Cardiac muscle cell (in vitro differentiated cells and primary cell): ENCODE data around the gene LRTM2. TPM values are rescaled to one million over a fixed set of nuclear protein-coding genes. Genes with fewer than 3 reads are reported as not detected.

Source experiments
- DNase-seq, 2 donors: peaks; one replicate each; pipeline versions ENCODE4 v3.0.0 to v3.0.0-alpha.2; 2010 to 2017; ENCODE audit warnings: low read depth in 1 of 2, low spot score in 1 of 2
- H3K27ac ChIP-seq: fragments of 200-600 bp; sonication (generic); 2 replicates; pipeline ENCODE4 v1.5.1; 2016
- H3K27me3 ChIP-seq: fragments of 200-600 bp; sonication (generic); 2 replicates; pipeline ENCODE4 v1.6.0; 2016; ENCODE audit warnings: control low read depth
- H3K36me3 ChIP-seq: fragments of 200-600 bp; sonication (generic); 2 replicates; pipeline ENCODE4 v1.5.1; 2016; ENCODE audit warnings: control low read depth
- H3K4me1 ChIP-seq: fragments of 200-600 bp; sonication (generic); 2 replicates; pipeline ENCODE4 v1.8.1; 2017; ENCODE audit warnings: low read depth, mild to moderate bottlenecking, mixed run types
- H3K4me3 ChIP-seq: fragments of 200-600 bp; sonication (generic); 2 replicates; pipeline ENCODE4 v1.5.1; 2016; ENCODE audit warnings: mild to moderate bottlenecking
- H3K9me3 ChIP-seq: fragments of 200-600 bp; sonication (generic); 2 replicates; pipeline ENCODE4 v1.5.1; 2017; ENCODE audit warnings: low read depth, mild to moderate bottlenecking, control low read depth
- CTCF ChIP-seq: IDR thresholded peaks from 2 replicates; pipeline ENCODE4 v1.5.1; 2012; ENCODE audit warnings: low read depth, mild to moderate bottlenecking, low read length
- polyA plus RNA-seq: library from polyadenylated mRNA; unstranded; fragments of >200 nt; fragmentation: Nextera tagmentation; extraction: Ambion mirVana; gene quantifications from 2 replicates; pipeline ENCODE4 v1.2.1, GENCODE V29; 2016
- total RNA-seq: library from RNA; depleted of rRNA; stranded (reverse); fragments of >200 nt; gene quantifications from 2 replicates; pipeline ENCODE4 v1.2.3, GENCODE V29; 2016

LRTM2 gene
- total and polyA plus RNA-seq, 2 experiments from 2014 or later = not detected

GRCh38 chr12:1791104-1791841 lies 29.1 kb upstream of the LRTM2 start:
- Histone ChIP-seq H3K4me1 (no peaks in the 10 kb centered on the region), H3K27ac (no peak overlapping the region), H3K9me3 (no peaks in the 10 kb centered on the region), H3K27me3 (no peaks in the 10 kb centered on the region), H3K36me3 (no peaks in the 10 kb centered on the region), H3K4me3 (no peak overlapping the region)
- peak; percentile 86 for TF ChIP-seq CTCF
- peak; percentile 78 to 79 for DNase-seq

GRCh38 chr12:1792406-1792805 lies 28.0 kb upstream of the LRTM2 start:
- TF ChIP-seq CTCF = no peak
- H3K27me3 ChIP-seq = no peaks in the 10 kb centered on the region
- H3K4me1 ChIP-seq = no peaks in the 10 kb centered on the region
- H3K4me3 ChIP-seq = no peak overlapping the region
- DNase-seq = no peak
- no peaks in the 10 kb centered on the region for H3K36me3 ChIP-seq
- H3K9me3 ChIP-seq = no peaks in the 10 kb centered on the region
- H3K27ac ChIP-seq = no peak overlapping the region

GRCh38 chr12:1793426-1794210 lies 26.7 kb upstream of the LRTM2 start:
- DNase-seq = no peak
- Histone ChIP-seq H3K4me3 (no peak overlapping the region), H3K27ac (no peak overlapping the region), H3K36me3 (no peaks in the 10 kb centered on the region), H3K9me3 (no peaks in the 10 kb centered on the region), H3K4me1 (no peaks in the 10 kb centered on the region), H3K27me3 (no peaks in the 10 kb centered on the region)
- TF ChIP-seq CTCF = no peak

- no peak for DNase-seq
- no peaks in the 10 kb centered on the region for H3K9me3 ChIP-seq
- no peak for TF ChIP-seq CTCF
- H3K27me3 ChIP-seq = no peaks in the 10 kb centered on the region
- H3K4me3 ChIP-seq = no peak overlapping the region
- H3K27ac ChIP-seq = no peak overlapping the region
- H3K4me1 ChIP-seq = no peaks in the 10 kb centered on the region
- no peaks in the 10 kb centered on the region for H3K36me3 ChIP-seq
Measured at GRCh38 chr12:1794440-1795090, 25.8 kb upstream of the LRTM2 start.

GRCh38 chr12:1795221-1795784 lies 25.1 kb upstream of the LRTM2 start:
- Histone ChIP-seq H3K4me1 (no peaks in the 10 kb centered on the region), H3K36me3 (no peaks in the 10 kb centered on the region), H3K4me3 (no peak overlapping the region), H3K27me3 (no peaks in the 10 kb centered on the region), H3K9me3 (no peaks in the 10 kb centered on the region), H3K27ac (no peak overlapping the region)
- DNase-seq = no peak
- TF ChIP-seq CTCF = no peak
